HepG2 (cell line): ENCODE data around the gene ZSCAN26. TPM values are rescaled to one million over a fixed set of nuclear protein-coding genes. Genes with fewer than 3 reads are reported as not detected.

Experiments
- GATA4 ChIP-seq: sonication (generic); IDR thresholded peaks from 2 replicates; pipeline ENCODE4 v1.6.1; 2016; ENCODE audit warnings: antibody characterized with exemption, low read depth, borderline replicate concordance
- HBP1 ChIP-seq: IDR thresholded peaks from 2 replicates; pipeline ENCODE4 v1.6.1; 2016; ENCODE audit warnings: low read depth, control low read depth
- MYC ChIP-seq: sonication (generic); formaldehyde crosslinking; IDR thresholded peaks from 2 replicates; pipeline ENCODE4 v1.9.0; 2021; ENCODE audit warnings: missing genetic modification reagents, borderline replicate concordance
- SNAI1 ChIP-seq: sonication (generic); formaldehyde crosslinking; IDR thresholded peaks from 2 replicates; pipeline ENCODE4 v1.5.0; 2020; ENCODE audit warnings: mild to moderate bottlenecking, missing genetic modification reagents, borderline replicate concordance
- TBL1XR1 ChIP-seq: fragments of 150-350 bp; IDR thresholded peaks from 2 replicates; pipeline ENCODE4 v1.6.1; 2014; ENCODE audit warnings: borderline replicate concordance, low read length; ENCODE audit not compliant: partially characterized antibody
- USF2 ChIP-seq, 2 experiments: sonication (generic) in 1 of 2; formaldehyde crosslinking in 1 of 2; IDR thresholded peaks; 2 replicates each; pipeline versions ENCODE4 v1.5.1 to v1.6.1; 2011 to 2020; ENCODE audit warnings: borderline replicate concordance in 1 of 2, low read depth in 1 of 2, low read length in 1 of 2, mild to moderate bottlenecking in 1 of 2, missing genetic modification reagents in 1 of 2, moderate library complexity in 1 of 2
- ZGPAT ChIP-seq: IDR thresholded peaks from 2 replicates; pipeline ENCODE4 v1.6.1; 2016; ENCODE audit warnings: mild to moderate bottlenecking
- ZHX2 ChIP-seq, 2 experiments: sonication (generic) in 1 of 2; formaldehyde crosslinking in 1 of 2; IDR thresholded peaks; 2 replicates each; pipeline versions ENCODE4 v1.6.1 to v1.9.0; 2014 to 2022; ENCODE audit warnings: antibody characterized with exemption in 1 of 2, borderline replicate concordance in 1 of 2, inconsistent platforms in 1 of 2, low read depth in 1 of 2, missing genetic modification reagents in 1 of 2
- polyA plus RNA-seq, 8 experiments: library from polyadenylated mRNA; depleted of rRNA in 3 of 8; stranded (reverse) in 7 of 8; unstranded in 1 of 8; fragments of >200 nt; fragmentation: Illumina TruSeq in 4 of 8; extraction: Trizol in 4 of 8; gene quantifications; 2 replicates each; pipeline versions ENCODE4 v1.2.1 to v1.2.3, GENCODE V29; 2011 to 2016; ENCODE audit warnings: low read depth in 4 of 8, missing spikeins in 1 of 8, mixed read lengths in 1 of 8; ENCODE audit not compliant: insufficient read depth in 1 of 8
- total RNA-seq, 5 experiments: library from RNA; depleted of rRNA; stranded (reverse); fragments of >200 nt; fragmentation: Illumina TruSeq; extraction: Trizol; gene quantifications; 2 replicates each; pipeline ENCODE4 v1.2.3, GENCODE V29; 2016; ENCODE audit warnings: low read depth in 1 of 5

ZSCAN26 gene
- total and polyA plus RNA-seq, 2 of the 13 experiments (the other 11 are each of a cell fraction or from before 2014, with no cell fraction given), result 12.0 to 15.6 TPM

- TF ChIP-seq MYC, result no peak
- no peak for TF ChIP-seq SNAI1 (CRISPR knock-in tag)
- no peak for TF ChIP-seq HBP1 (CRISPR knock-in tag)
- TF ChIP-seq ZGPAT (CRISPR knock-in tag), result no peak
- no peak for TF ChIP-seq TBL1XR1
- TF ChIP-seq GATA4, result no peak
- TF ChIP-seq USF2 (IDR thresholded peaks at IDR 0.05; ENCODE audit: low read depth, low read length), result no peak
- TF ChIP-seq USF2 (CRISPR knock-in tag; IDR thresholded peaks at IDR 0.05; ENCODE audit: borderline replicate concordance), result no peak
- no peak for TF ChIP-seq ZHX2 (IDR thresholded peaks at IDR 0.05; ENCODE audit: low read depth)
- no peak for TF ChIP-seq ZHX2 (CRISPR knock-in tag; IDR thresholded peaks at IDR 0.05; ENCODE audit: borderline replicate concordance)
Observed at GRCh38 chr6:28291573-28291972, 24.6 kb downstream of the ZSCAN26 start (continued).
